HepG2 (cell line): ENCODE data around the gene AKT2. TPM values are rescaled to one million over a fixed set of nuclear protein-coding genes. Genes with fewer than 3 reads are reported as not detected.

Source experiments
- ATAC-seq: fragments of 200-7000 bp; cut with Tn5 transposase; 3 replicates; pipeline ENCODE4 v1.9.1; 2020; ENCODE audit warnings: mild to moderate bottlenecking, moderate library complexity
- BruUV-seq: library from RNA; stranded (reverse); fragments of 400-500 nt; replicated peaks from 2 replicates; lab custom pipeline; 2021; lab: Mats Ljungman, UMichigan
- CTCF ChIA-PET: fragments of 300-600 bp; formaldehyde crosslinking; extraction: SDS; loops from one replicate; lab custom pipeline; 2021; ENCODE audit warnings: low total read pairs, inconsistent platforms, low intra/inter-chr PET ratio; lab: Yijun Ruan, JAX
- POLR2A ChIA-PET: fragments of 350-600 bp; sonication (Branson Sonifier 250); formaldehyde crosslinking; loops from one replicate; lab custom pipeline; 2020; ENCODE audit warnings: antibody characterized with exemption, inconsistent platforms; lab: Yijun Ruan, JAX
- DNase-seq: peaks from one replicate; pipeline ENCODE4 v3.0.0-alpha.2; 2015; ENCODE audit warnings: low spot score
- FAIRE-seq: peaks from 3 replicates; lab custom pipeline; 2011; peaks lifted over from hg19 to GRCh38; lab: Jason Lieb, UNC
- H2AFZ ChIP-seq: one replicate; pipeline ENCODE4 v1.6.1; 2011; ENCODE audit warnings: low read length, inconsistent platforms
- H3K27ac ChIP-seq: fragments of 300-600 bp; 3 replicates; pipeline ENCODE4 v1.8.0; 2011; ENCODE audit warnings: mixed run types, mild to moderate bottlenecking, mixed read lengths, low read length, inconsistent platforms; ENCODE audit not compliant: insufficient read depth; ENCODE audit errors: extremely low read length
- H3K27me3 ChIP-seq, 2 experiments: fragments of 200-600 bp in 1 of 2; 2 replicates in 1 of 2; 3 replicates in 1 of 2; pipeline versions ENCODE4 v1.6.0 to v1.8.0; 2011; ENCODE audit warnings: low read length in 2 of 2, mild to moderate bottlenecking in 2 of 2, moderate library complexity in 2 of 2, inconsistent platforms in 1 of 2; ENCODE audit not compliant: insufficient read depth in 2 of 2, control insufficient read depth in 1 of 2
- H3K36me3 ChIP-seq, 2 experiments: fragments of 200-600 bp in 1 of 2; replicated peaks in 1 of 2; 2 replicates in 1 of 2; 3 replicates in 1 of 2; pipeline versions ENCODE4 v1.5.1 to v1.8.0; 2011; ENCODE audit warnings: low read length in 2 of 2, inconsistent platforms in 1 of 2; ENCODE audit not compliant: insufficient read depth in 2 of 2, control insufficient read depth in 1 of 2
- H3K4me1 ChIP-seq: 2 replicates; pipeline ENCODE4 v1.5.1; 2012; ENCODE audit warnings: low read length, inconsistent platforms; ENCODE audit not compliant: insufficient read depth
- H3K4me2 ChIP-seq: 2 replicates; pipeline ENCODE4 v1.6.0; 2011; ENCODE audit warnings: low read depth, low read length, inconsistent platforms
- H3K4me3 ChIP-seq, 3 experiments: fragments of 200-600 bp in 1 of 3; sonication (generic), shearing (Covaris generic) in 1 of 3; replicated peaks in 1 of 3; 2 replicates each; pipeline ENCODE4 v1.5.1; 2011 to 2016; ENCODE audit warnings: low read length in 3 of 3, inconsistent platforms in 2 of 3, low read depth in 2 of 3, mild to moderate bottlenecking in 2 of 3, control low read depth in 1 of 3, mixed read lengths in 1 of 3; ENCODE audit not compliant: insufficient read depth in 1 of 3
- H3K79me2 ChIP-seq: one replicate; pipeline ENCODE4 v1.6.1; 2011; ENCODE audit warnings: low read length, inconsistent platforms; ENCODE audit not compliant: insufficient read depth
- H3K9ac ChIP-seq: 2 replicates; pipeline ENCODE4 v1.6.0; 2011; ENCODE audit warnings: mild to moderate bottlenecking, low read depth, low read length, inconsistent platforms; ENCODE audit not compliant: insufficient read depth
- H3K9me3 ChIP-seq: 2 replicates; pipeline ENCODE4 v1.5.1; 2012; ENCODE audit warnings: mild to moderate bottlenecking, low read length
- H4K20me1 ChIP-seq: 2 replicates; pipeline ENCODE4 v1.6.0; 2011; ENCODE audit warnings: inconsistent platforms, mild to moderate bottlenecking, low read length, moderate library complexity; ENCODE audit not compliant: insufficient read depth
- CHCHD3 ChIP-seq: sonication (generic); formaldehyde crosslinking; IDR thresholded peaks from 2 replicates; pipeline ENCODE4 v1.8.0; 2022; ENCODE audit warnings: mild to moderate bottlenecking, missing genetic modification reagents, moderate library complexity
- ESRRA ChIP-seq: sonication (generic); formaldehyde crosslinking; IDR thresholded peaks from 2 replicates; pipeline ENCODE4 v1.5.1; 2020; ENCODE audit warnings: mild to moderate bottlenecking, low read depth, missing genetic modification reagents
- JUND ChIP-seq: sonication (generic); formaldehyde crosslinking; IDR thresholded peaks from 2 replicates; pipeline ENCODE4 v1.8.0; 2022; ENCODE audit warnings: mild to moderate bottlenecking, missing genetic modification reagents
- PRMT3 ChIP-seq: sonication (generic); formaldehyde crosslinking; IDR thresholded peaks from 2 replicates; pipeline ENCODE4 v1.8.1; 2022; ENCODE audit warnings: low read depth, mild to moderate bottlenecking, moderate library complexity, missing genetic modification reagents, borderline replicate concordance
- SMC3 ChIP-seq: IDR thresholded peaks from 2 replicates; pipeline ENCODE4 v1.6.1; 2011; ENCODE audit warnings: low read length, improper control_type of control experiment
- WGBS: methylation state at CpG from one replicate; pipeline ENCODE4 v1.1.6; 2017; ENCODE audit warnings: low lambda C conversion rate; 5-methylcytosine and 5-hydroxymethylcytosine counted together
- in situ Hi-C: cut with HindIII; loops from 2 replicates; pipeline ENCODE4 v1.10.0; 2017; ENCODE audit warnings: low pct_unique_long_range_greater_than_20kb; ENCODE audit not compliant: extremely low pct_ligation_motif_present
- intact Hi-C: fragments of 100-400 bp; cut with micrococcal nuclease; formaldehyde crosslinking; loops from one replicate; pipeline ENCODE4 v1.10.0; 2022; ENCODE audit not compliant: unreplicated experiment
- polyA plus RNA-seq, 8 experiments: library from polyadenylated mRNA; depleted of rRNA in 3 of 8; stranded (reverse) in 7 of 8; unstranded in 1 of 8; fragments of >200 nt; fragmentation: Illumina TruSeq in 4 of 8; extraction: Trizol in 4 of 8; gene quantifications; 2 replicates each; pipeline versions ENCODE4 v1.2.1 to v1.2.3, GENCODE V29; 2011 to 2016; ENCODE audit warnings: low read depth in 4 of 8, missing spikeins in 1 of 8, mixed read lengths in 1 of 8; ENCODE audit not compliant: insufficient read depth in 1 of 8
- total RNA-seq, 5 experiments: library from RNA; depleted of rRNA; stranded (reverse); fragments of >200 nt; fragmentation: Illumina TruSeq; extraction: Trizol; gene quantifications; 2 replicates each; pipeline ENCODE4 v1.2.3, GENCODE V29; 2016; ENCODE audit warnings: low read depth in 1 of 5
- TF ChIP-seq, protein P1 (sequence below): IDR thresholded peaks from 2 replicates; pipeline ENCODE4 v1.4.0; 2020; ENCODE audit warnings: mild to moderate bottlenecking, missing genetic modification reagents
- TF ChIP-seq, protein P2 (sequence below): sonication (generic); formaldehyde crosslinking; IDR thresholded peaks from 2 replicates; pipeline ENCODE4 v1.9.0; 2021; ENCODE audit warnings: missing genetic modification reagents, borderline replicate concordance
- TF ChIP-seq, protein P3 (sequence below): sonication (generic); formaldehyde crosslinking; IDR thresholded peaks from 2 replicates; pipeline ENCODE4 v1.4.0; 2020; ENCODE audit warnings: missing genetic modification reagents, borderline replicate concordance
- TF ChIP-seq, protein P4 (sequence below): sonication (generic); formaldehyde crosslinking; IDR thresholded peaks from 2 replicates; pipeline ENCODE4 v1.5.1; 2020; ENCODE audit warnings: mild to moderate bottlenecking, missing genetic modification reagents, moderate library complexity

The AKT2 gene
- total and polyA plus RNA-seq, 2 of the 13 experiments (the other 11 are each of a cell fraction or from before 2014, with no cell fraction given) = 82.1 to 173 TPM

DNA sequence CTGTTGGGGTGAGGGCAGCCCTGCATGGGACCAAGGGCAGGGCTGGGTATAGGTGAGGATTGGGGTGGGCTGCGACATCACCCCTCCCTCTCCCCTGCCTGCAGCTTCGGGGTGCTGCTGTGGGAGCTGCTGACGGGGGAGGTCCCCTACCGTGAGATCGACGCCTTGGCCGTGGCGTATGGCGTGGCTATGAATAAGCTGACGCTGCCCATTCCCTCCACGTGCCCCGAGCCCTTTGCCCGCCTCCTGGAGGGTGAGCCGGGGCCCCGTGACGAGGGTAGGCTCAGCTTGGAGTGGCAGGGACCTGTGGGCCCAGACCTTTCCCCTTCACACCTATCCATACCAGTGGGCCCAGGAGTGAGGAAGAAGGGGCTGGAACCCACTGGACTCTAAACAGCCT is 80.8 kb downstream of the AKT2 start:
- intact Hi-C loops = no loop called here
- Histone ChIP-seq H3K27me3 (no peaks in the 10 kb centered on the region), H3K9me3 (no peaks in the 10 kb centered on the region), H3K79me2 (no peaks in the 10 kb centered on the region), H3K4me3 (no peak overlapping the region), H3K9ac (no peak overlapping the region), H2AFZ (no peak overlapping the region), H3K36me3 (no peaks in the 10 kb centered on the region; a peak in 1 of 5 replicates), H3K27ac (no peak overlapping the region), H4K20me1 (no peaks in the 10 kb centered on the region), H3K4me2 (no peak overlapping the region), H3K4me1 (no peaks in the 10 kb centered on the region)
- in situ Hi-C loops = no loop called here
- 93% methylated on average over 6 of the region's 16 CpGs for WGBS
- TF ChIP-seq, protein P1, sequence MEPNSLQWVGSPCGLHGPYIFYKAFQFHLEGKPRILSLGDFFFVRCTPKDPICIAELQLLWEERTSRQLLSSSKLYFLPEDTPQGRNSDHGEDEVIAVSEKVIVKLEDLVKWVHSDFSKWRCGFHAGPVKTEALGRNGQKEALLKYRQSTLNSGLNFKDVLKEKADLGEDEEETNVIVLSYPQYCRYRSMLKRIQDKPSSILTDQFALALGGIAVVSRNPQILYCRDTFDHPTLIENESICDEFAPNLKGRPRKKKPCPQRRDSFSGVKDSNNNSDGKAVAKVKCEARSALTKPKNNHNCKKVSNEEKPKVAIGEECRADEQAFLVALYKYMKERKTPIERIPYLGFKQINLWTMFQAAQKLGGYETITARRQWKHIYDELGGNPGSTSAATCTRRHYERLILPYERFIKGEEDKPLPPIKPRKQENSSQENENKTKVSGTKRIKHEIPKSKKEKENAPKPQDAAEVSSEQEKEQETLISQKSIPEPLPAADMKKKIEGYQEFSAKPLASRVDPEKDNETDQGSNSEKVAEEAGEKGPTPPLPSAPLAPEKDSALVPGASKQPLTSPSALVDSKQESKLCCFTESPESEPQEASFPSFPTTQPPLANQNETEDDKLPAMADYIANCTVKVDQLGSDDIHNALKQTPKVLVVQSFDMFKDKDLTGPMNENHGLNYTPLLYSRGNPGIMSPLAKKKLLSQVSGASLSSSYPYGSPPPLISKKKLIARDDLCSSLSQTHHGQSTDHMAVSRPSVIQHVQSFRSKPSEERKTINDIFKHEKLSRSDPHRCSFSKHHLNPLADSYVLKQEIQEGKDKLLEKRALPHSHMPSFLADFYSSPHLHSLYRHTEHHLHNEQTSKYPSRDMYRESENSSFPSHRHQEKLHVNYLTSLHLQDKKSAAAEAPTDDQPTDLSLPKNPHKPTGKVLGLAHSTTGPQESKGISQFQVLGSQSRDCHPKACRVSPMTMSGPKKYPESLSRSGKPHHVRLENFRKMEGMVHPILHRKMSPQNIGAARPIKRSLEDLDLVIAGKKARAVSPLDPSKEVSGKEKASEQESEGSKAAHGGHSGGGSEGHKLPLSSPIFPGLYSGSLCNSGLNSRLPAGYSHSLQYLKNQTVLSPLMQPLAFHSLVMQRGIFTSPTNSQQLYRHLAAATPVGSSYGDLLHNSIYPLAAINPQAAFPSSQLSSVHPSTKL (CRISPR knock-in tag) = no peak
- ChIA-PET POLR2A (no interaction called here), CTCF (no interaction called here)
- FAIRE-seq (no peak), ATAC-seq (no peak), DNase-seq (no peak)
- no TSS peak for BruUV-seq

DNA sequence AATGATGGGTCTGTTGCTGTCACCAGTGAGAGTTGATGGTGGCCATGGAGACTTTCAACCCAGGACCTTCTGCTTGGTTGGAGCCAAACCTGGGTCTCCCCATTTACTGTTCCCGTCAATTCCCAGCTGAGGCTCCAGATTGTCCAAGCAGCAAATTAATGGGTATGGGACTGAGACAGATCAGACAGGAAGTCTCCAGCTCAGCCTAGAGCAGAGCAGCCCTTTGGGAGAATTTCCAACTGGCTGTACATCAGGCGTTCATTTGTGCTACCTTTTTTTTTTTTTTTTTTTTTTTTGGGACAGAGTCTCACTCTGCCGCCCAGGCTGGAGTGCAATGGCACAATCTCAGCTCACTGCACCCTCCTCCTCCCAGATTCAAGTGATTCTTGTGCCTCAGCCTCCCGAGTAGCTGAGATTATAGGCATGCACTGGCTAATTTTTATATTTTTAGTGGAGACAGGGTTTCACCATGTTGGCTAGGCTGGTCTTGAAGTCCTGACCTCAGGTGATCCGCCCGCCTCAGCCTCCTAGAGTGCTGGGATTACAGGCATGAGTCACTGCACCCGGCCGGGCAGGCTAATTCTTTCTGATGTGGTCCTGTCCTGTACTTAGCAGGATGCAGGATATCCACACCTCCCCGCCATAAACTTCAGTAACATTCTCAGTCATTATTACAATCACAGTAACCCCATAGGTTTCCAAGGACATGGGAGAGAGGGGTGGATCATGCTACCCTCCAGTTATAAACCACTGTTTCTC is 84.6 kb downstream of the AKT2 start:
- H3K9ac ChIP-seq = no peak overlapping the region
- H3K27me3 ChIP-seq = no peaks in the 10 kb centered on the region
- TF ChIP-seq, protein P2, sequence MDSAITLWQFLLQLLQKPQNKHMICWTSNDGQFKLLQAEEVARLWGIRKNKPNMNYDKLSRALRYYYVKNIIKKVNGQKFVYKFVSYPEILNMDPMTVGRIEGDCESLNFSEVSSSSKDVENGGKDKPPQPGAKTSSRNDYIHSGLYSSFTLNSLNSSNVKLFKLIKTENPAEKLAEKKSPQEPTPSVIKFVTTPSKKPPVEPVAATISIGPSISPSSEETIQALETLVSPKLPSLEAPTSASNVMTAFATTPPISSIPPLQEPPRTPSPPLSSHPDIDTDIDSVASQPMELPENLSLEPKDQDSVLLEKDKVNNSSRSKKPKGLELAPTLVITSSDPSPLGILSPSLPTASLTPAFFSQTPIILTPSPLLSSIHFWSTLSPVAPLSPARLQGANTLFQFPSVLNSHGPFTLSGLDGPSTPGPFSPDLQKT (CRISPR knock-in tag) = no peak
- TF ChIP-seq, protein P3, sequence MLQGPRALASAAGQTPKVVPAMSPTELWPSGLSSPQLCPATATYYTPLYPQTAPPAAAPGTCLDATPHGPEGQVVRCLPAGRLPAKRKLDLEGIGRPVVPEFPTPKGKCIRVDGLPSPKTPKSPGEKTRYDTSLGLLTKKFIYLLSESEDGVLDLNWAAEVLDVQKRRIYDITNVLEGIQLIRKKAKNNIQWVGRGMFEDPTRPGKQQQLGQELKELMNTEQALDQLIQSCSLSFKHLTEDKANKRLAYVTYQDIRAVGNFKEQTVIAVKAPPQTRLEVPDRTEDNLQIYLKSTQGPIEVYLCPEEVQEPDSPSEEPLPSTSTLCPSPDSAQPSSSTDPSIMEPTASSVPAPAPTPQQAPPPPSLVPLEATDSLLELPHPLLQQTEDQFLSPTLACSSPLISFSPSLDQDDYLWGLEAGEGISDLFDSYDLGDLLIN (CRISPR knock-in tag) = no peak
- TF ChIP-seq ESRRA (CRISPR knock-in tag) (no peak), CHCHD3 (CRISPR knock-in tag) (no peak), JUND (CRISPR knock-in tag) (no peak), SMC3 (no peak), PRMT3 (CRISPR knock-in tag) (no peak)
- TF ChIP-seq, protein P4, sequence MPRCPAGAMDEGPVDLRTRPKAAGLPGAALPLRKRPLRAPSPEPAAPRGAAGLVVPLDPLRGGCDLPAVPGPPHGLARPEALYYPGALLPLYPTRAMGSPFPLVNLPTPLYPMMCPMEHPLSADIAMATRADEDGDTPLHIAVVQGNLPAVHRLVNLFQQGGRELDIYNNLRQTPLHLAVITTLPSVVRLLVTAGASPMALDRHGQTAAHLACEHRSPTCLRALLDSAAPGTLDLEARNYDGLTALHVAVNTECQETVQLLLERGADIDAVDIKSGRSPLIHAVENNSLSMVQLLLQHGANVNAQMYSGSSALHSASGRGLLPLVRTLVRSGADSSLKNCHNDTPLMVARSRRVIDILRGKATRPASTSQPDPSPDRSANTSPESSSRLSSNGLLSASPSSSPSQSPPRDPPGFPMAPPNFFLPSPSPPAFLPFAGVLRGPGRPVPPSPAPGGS (CRISPR knock-in tag) = no peak
- H3K79me2 ChIP-seq = no peaks in the 10 kb centered on the region
- H3K27ac ChIP-seq = no peak overlapping the region
- FAIRE-seq (no peak), DNase-seq (no peak), ATAC-seq (no peak)
- ChIA-PET CTCF (no interaction called here), POLR2A (interaction anchor here (0.7 kb wide), 1 partner anchor 607 kb away, joined by 3 read pairs; no protein-coding TSS in a partner anchor)
- no peaks in the 10 kb centered on the region; a peak in 1 of 5 replicates for H3K36me3 ChIP-seq
- H3K9me3 ChIP-seq = no peaks in the 10 kb centered on the region
- H3K4me2 ChIP-seq = no peak overlapping the region
- intact Hi-C loops = no loop called here
- 98% methylated on average over 5 of the region's 9 CpGs for WGBS
- H2AFZ ChIP-seq = no peak overlapping the region
- H3K4me1 ChIP-seq = no peaks in the 10 kb centered on the region
- H4K20me1 ChIP-seq = no peaks in the 10 kb centered on the region
- BruUV-seq = no TSS peak
- no peak overlapping the region for H3K4me3 ChIP-seq
- in situ Hi-C loops = no loop called here
